A549 (cell line): ENCODE results near the gene G2E3. TPM values are rescaled to one million over a fixed set of nuclear protein-coding genes. Genes with fewer than 3 reads are reported as not detected.
"Not testable (repeated sequence)": the region's sequence is repeated elsewhere in the genome, so short reads cannot be mapped to it uniquely, and the experiment has no call there.

Source experiments
- ATAC-seq, 2 experiments: fragments of 200-7000 bp in 1 of 2; fragments of >200 bp in 1 of 2; cut with Nextera tagmentation in 1 of 2; cut with Tn5 transposase in 1 of 2; 3 replicates each; pipeline versions ENCODE4 v1.8.0 to v1.9.1; 2018 to 2020; ENCODE audit warnings: mild to moderate bottlenecking in 1 of 2, moderate library complexity in 1 of 2
- CTCF ChIA-PET: fragments of 300-600 bp; sonication (Branson Sonifier 250); formaldehyde crosslinking; extraction: SDS; loops from one replicate; lab custom pipeline; 2021; ENCODE audit warnings: antibody characterized with exemption, inconsistent platforms; lab: Yijun Ruan, JAX
- POLR2A ChIA-PET: fragments of 350-600 bp; formaldehyde crosslinking; extraction: SDS; loops from one replicate; lab custom pipeline; 2021; ENCODE audit warnings: antibody characterized with exemption, inconsistent platforms; lab: Yijun Ruan, JAX
- DNase-seq, 2 experiments: peaks; one replicate each; pipeline versions ENCODE4 v3.0.0 to v3.0.0-alpha.2; 2011 to 2016; ENCODE audit warnings: low read depth in 1 of 2, low spot score in 1 of 2
- FAIRE-seq: peaks from 2 replicates; lab custom pipeline; 2011; peaks lifted over from hg19 to GRCh38; lab: Jason Lieb, UNC
- H3K27ac ChIP-seq, 2 experiments: fragments of >200 bp; sonication (Bioruptor Twin); formaldehyde crosslinking; 3 replicates each; pipeline ENCODE4 v1.5.1; 2016 to 2017
- H3K4me1 ChIP-seq: fragments of >200 bp; sonication (Bioruptor Twin); formaldehyde crosslinking; 3 replicates; pipeline ENCODE4 v1.6.1; 2016
- H3K4me2 ChIP-seq: fragments of >200 bp; sonication (Bioruptor Twin); formaldehyde crosslinking; 3 replicates; pipeline ENCODE4 v1.6.1; 2016
- H3K4me3 ChIP-seq: fragments of >200 bp; sonication (Bioruptor Twin); formaldehyde crosslinking; 3 replicates; pipeline ENCODE4 v1.5.1; 2016
- H3K9me3 ChIP-seq: fragments of >200 bp; sonication (Bioruptor Twin); formaldehyde crosslinking; 3 replicates; pipeline ENCODE4 v1.6.1; 2016
- BHLHE40 ChIP-seq: IDR thresholded peaks from 2 replicates; pipeline ENCODE4 v1.6.1; 2012; ENCODE audit warnings: low read depth, low read length, inconsistent platforms
- CBX8 ChIP-seq: fragments of 200-600 bp; sonication (generic); IDR thresholded peaks from 2 replicates; pipeline ENCODE4 v1.6.1; 2016
- FOSL2 ChIP-seq, 2 experiments: fragments of 450-650 bp in 1 of 2; fragments of >200 bp in 1 of 2; sonication (Bioruptor Twin) in 1 of 2; formaldehyde crosslinking; IDR thresholded peaks; 2 replicates each; pipeline versions ENCODE4 v1.5.0 to v1.6.1; 2016 to 2020; ENCODE audit warnings: mild to moderate bottlenecking in 1 of 2, moderate library complexity in 1 of 2
- HEYL ChIP-seq: fragments of 250-450 bp; sonication (Bioruptor Pico); IDR thresholded peaks from 2 replicates; pipeline ENCODE4 v1.8.0; 2021; ENCODE audit warnings: mild to moderate bottlenecking, moderate library complexity
- JUNB ChIP-seq: fragments of >200 bp; sonication (Bioruptor Twin); formaldehyde crosslinking; IDR thresholded peaks from 2 replicates; pipeline ENCODE4 v1.6.1; 2016
- NR3C1 ChIP-seq: fragments of >200 bp; sonication (Bioruptor Twin); formaldehyde crosslinking; IDR thresholded peaks from 3 replicates; pipeline ENCODE4 v1.6.1; 2017
- RAD21 ChIP-seq, 2 experiments: fragments of >200 bp in 1 of 2; sonication (Bioruptor Twin) in 1 of 2; formaldehyde crosslinking in 1 of 2; IDR thresholded peaks in 1 of 2; conservative IDR thresholded peaks in 1 of 2; 2 replicates in 1 of 2; 3 replicates in 1 of 2; pipeline ENCODE4 v1.6.1; 2012 to 2018; ENCODE audit warnings: inconsistent platforms in 1 of 2
- RARB ChIP-seq: fragments of 250-450 bp; sonication (Bioruptor Pico); IDR thresholded peaks from 2 replicates; pipeline ENCODE4 v1.8.0; 2021; ENCODE audit warnings: mild to moderate bottlenecking, moderate library complexity
- SMC3 ChIP-seq: fragments of >200 bp; sonication (Bioruptor Twin); formaldehyde crosslinking; IDR thresholded peaks from 3 replicates; pipeline ENCODE4 v1.6.1; 2018; ENCODE audit warnings: inconsistent platforms
- TFCP2L1 ChIP-seq: fragments of 250-450 bp; sonication (Bioruptor Pico); IDR thresholded peaks from 2 replicates; pipeline ENCODE4 v1.5.0; 2021; ENCODE audit warnings: mild to moderate bottlenecking
- ZSCAN20 ChIP-seq: fragments of 250-450 bp; sonication (Bioruptor Pico); IDR thresholded peaks from 2 replicates; pipeline ENCODE4 v1.8.0; 2022; ENCODE audit warnings: mild to moderate bottlenecking, moderate library complexity
- WGBS: methylation state at CpG from one replicate; pipeline ENCODE4 v1.1.6; 2017; ENCODE audit errors: missing lambda C conversion rate; 5-methylcytosine and 5-hydroxymethylcytosine counted together
- polyA plus RNA-seq, 4 experiments: library from polyadenylated mRNA; depleted of rRNA in 3 of 4; stranded (reverse); fragments of >200 nt; fragmentation: RNase III in 1 of 4; extraction: RNeasy Plus Mini Kit Qiagen cat#74134 plus additional on column Dnase treatment in 1 of 4; gene quantifications; 2 replicates in 3 of 4; 3 replicates in 1 of 4; pipeline ENCODE4 v1.2.3, GENCODE V29; 2011 to 2017
- TF ChIP-seq, protein P1 (sequence below): fragments of 150-350 bp; IDR thresholded peaks from 2 replicates; pipeline ENCODE4 v1.6.1; 2014; ENCODE audit warnings: low read depth, mild to moderate bottlenecking, low read length
- TF ChIP-seq, protein P2 (sequence below): fragments of 250-450 bp; sonication (Bioruptor Pico); IDR thresholded peaks from 2 replicates; pipeline ENCODE4 v1.5.0; 2021; ENCODE audit warnings: mild to moderate bottlenecking, moderate library complexity, borderline replicate concordance

The G2E3 gene
- polyA plus RNA-seq, 2 of the 4 experiments (the other 2 are of a cell fraction), result 18.2 to 27.9 TPM

DNA sequence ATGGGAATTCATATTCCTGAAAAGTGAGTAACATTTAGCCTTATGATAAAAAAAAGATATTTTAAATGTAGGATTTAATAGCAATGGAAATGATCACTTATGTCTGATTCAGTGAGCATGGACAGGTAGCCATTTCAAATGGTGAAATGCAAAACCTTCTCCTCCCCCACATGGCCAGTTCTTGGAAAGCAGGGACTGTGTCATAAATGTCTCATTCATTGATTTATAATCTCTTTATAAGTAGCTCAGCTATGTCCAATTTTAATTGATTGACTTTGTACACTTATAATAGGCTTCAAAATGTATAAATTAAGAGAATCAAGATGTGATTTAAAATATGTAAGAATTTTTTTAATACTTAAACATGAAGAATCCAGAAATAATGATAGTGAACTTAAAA lies 38.5 kb downstream of the G2E3 start:
- no peaks in the 10 kb centered on the region for H3K9me3 ChIP-seq
- TF ChIP-seq SMC3 (no peak), TFCP2L1 (CRISPR knock-in tag) (no peak), CBX8 (no peak), RAD21 (conservative IDR thresholded peaks at IDR 0.05 in 1 of 2, IDR thresholded peaks at IDR 0.05 in 1 of 2) (no peak), RARB (CRISPR knock-in tag) (no peak)
- TF ChIP-seq, protein P1, sequence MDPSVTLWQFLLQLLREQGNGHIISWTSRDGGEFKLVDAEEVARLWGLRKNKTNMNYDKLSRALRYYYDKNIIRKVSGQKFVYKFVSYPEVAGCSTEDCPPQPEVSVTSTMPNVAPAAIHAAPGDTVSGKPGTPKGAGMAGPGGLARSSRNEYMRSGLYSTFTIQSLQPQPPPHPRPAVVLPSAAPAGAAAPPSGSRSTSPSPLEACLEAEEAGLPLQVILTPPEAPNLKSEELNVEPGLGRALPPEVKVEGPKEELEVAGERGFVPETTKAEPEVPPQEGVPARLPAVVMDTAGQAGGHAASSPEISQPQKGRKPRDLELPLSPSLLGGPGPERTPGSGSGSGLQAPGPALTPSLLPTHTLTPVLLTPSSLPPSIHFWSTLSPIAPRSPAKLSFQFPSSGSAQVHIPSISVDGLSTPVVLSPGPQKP, result no peak
- CTCF ChIA-PET, result interaction anchor here (2.7 kb wide), 1 partner anchor 13 kb away, joined by 6 read pairs; no protein-coding TSS in a partner anchor
- no peak for ATAC-seq
- H3K27ac ChIP-seq, result no peak overlapping the region
- DNase-seq, result no peak
- POLR2A ChIA-PET, result no interaction called here
- no peak overlapping the region for H3K4me3 ChIP-seq
- H3K4me2 ChIP-seq, result no peak overlapping the region
- FAIRE-seq, result no peak
- 0 out of 3 replicates have a peak, but pooled peaks cover 4% of the 10 kb centered on the region for H3K4me1 ChIP-seq

GRCh38 chr14:30600922-30601918 lies 42.3 kb downstream of the G2E3 start:
- Histone ChIP-seq H3K4me1 (0 out of 3 replicates have a peak, but pooled peaks cover 4% of the 10 kb centered on the region), H3K4me2 (no peak overlapping the region), H3K4me3 (no peak overlapping the region), H3K27ac (no peak overlapping the region), H3K9me3 (no peaks in the 10 kb centered on the region)
- DNase-seq (no peak), ATAC-seq (no peak), FAIRE-seq (no peak)
- ChIA-PET CTCF (interaction anchor here (1.2 kb wide), 1 partner anchor 10 kb away, joined by 3 read pairs; no protein-coding TSS in a partner anchor), POLR2A (no interaction called here)
- 91% methylated on average over 8 of the region's 8 CpGs for WGBS
- no peak for TF ChIP-seq ZSCAN20 (CRISPR knock-in tag)
- no peak for TF ChIP-seq JUNB
- TF ChIP-seq HEYL (CRISPR knock-in tag), result no peak
- no peak for TF ChIP-seq NR3C1
- TF ChIP-seq TFCP2L1 (CRISPR knock-in tag), result no peak
- TF ChIP-seq BHLHE40, result no peak
- TF ChIP-seq, protein P2, sequence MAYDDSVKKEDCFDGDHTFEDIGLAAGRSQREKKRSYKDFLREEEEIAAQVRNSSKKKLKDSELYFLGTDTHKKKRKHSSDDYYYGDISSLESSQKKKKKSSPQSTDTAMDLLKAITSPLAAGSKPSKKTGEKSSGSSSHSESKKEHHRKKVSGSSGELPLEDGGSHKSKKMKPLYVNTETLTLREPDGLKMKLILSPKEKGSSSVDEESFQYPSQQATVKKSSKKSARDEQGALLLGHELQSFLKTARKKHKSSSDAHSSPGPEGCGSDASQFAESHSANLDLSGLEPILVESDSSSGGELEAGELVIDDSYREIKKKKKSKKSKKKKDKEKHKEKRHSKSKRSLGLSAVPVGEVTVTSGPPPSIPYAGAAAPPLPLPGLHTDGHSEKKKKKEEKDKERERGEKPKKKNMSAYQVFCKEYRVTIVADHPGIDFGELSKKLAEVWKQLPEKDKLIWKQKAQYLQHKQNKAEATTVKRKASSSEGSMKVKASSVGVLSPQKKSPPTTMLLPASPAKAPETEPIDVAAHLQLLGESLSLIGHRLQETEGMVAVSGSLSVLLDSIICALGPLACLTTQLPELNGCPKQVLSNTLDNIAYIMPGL (CRISPR knock-in tag), result no peak

DNA sequence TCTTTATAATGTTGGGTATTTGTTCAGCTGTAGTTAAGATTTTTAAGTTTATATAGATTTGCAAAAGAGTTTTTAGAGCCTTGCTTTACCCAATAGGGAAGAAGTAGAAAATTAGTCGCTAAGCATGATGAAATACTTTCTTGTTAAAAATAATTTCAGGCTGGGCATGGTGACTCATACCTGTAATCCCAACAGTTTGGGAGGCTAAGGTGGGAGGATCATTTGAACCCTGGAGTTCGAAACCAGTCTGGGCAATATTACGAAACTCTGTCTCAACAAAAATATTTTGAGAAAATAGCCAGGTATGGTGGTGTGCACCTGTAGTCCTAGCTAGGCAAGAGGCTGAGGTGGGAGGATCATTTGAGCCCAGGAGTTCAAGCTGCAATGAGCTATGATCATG lies 44.4 kb downstream of the G2E3 start:
- H3K9me3 ChIP-seq, result no peaks in the 10 kb centered on the region
- FAIRE-seq (no peak), ATAC-seq (no peak)
- WGBS, result 88% methylated on average over 3 of the region's 3 CpGs
- CTCF ChIA-PET, result interaction anchor here (0.6 to 1.4 kb wide), 2 partner anchors 14 to 302 kb away, joined by 3 read pairs; no protein-coding TSS in a partner anchor
- POLR2A ChIA-PET, result no interaction called here
- TF ChIP-seq FOSL2 (IDR thresholded peaks at IDR 0.05) (no peak), FOSL2 (CRISPR knock-in tag; IDR thresholded peaks at IDR 0.05) (peak; percentile 35; the same call in 1 of the 2 replicates), TFCP2L1 (CRISPR knock-in tag) (no peak)
- TF ChIP-seq, all 56 proteins: peak for 1
- DNase-seq, result no peak
- no peak overlapping the region for H3K4me3 ChIP-seq
- H3K4me2 ChIP-seq, result no peak overlapping the region
- H3K4me1 ChIP-seq, result peaks cover 3% of the 10 kb centered on the region; the same call in 2 of the 3 replicates
- no peak overlapping the region for H3K27ac ChIP-seq

DNA sequence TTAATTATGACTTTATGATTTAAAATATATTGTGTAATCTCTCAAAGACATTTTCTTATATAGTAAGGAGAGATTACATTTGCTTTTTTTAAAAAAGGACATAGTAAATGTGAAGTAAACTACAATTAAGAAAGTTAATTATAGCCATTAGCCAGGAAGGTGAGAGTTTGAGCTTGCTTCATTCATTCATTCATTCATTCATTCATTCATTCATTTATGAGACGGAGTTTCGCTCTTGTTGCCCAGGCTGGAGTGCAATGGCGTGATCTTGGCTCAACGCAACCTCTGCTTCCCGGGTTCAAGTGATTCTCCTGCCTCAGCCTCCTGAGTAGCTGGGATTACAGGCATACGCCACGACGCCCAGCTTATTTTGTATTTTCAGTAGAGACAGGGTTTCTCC lies 45.7 kb downstream of the G2E3 start:
- H3K9me3 ChIP-seq, H3K4me2 ChIP-seq, POLR2A ChIA-PET, H3K27ac ChIP-seq, H3K4me3 ChIP-seq, DNase-seq, ATAC-seq: not testable (repeated sequence)
- peak; percentile 56 for FAIRE-seq
- CTCF ChIA-PET, result interaction anchor here (0.6 kb wide), 1 partner anchor 589 kb away, joined by 3 read pairs; no protein-coding TSS in a partner anchor
- H3K4me1 ChIP-seq, result peaks cover 12% of the 10 kb centered on the region; the same call in 2 of the 3 replicates
- 92% methylated on average over 8 of the region's 8 CpGs for WGBS
